PC-9 (cell line): ENCODE measurements around the gene DLG2. TPM values are rescaled to one million over a fixed set of nuclear protein-coding genes. Genes with fewer than 3 reads are reported as not detected.

Experiments used
- BruUV-seq: library from RNA; stranded (reverse); fragments of 400-500 nt; replicated peaks from 2 replicates; lab custom pipeline; 2021; lab: Mats Ljungman, UMichigan
- CTCF ChIA-PET: fragments of 300-600 bp; sonication (Branson Sonifier 250); formaldehyde crosslinking; loops from one replicate; lab custom pipeline; 2022; ENCODE audit warnings: antibody characterized with exemption; lab: Charles Lee
- POLR2A ChIA-PET: fragments of 300-600 bp; sonication (Branson Sonifier 250); formaldehyde crosslinking; loops from one replicate; lab custom pipeline; 2022; ENCODE audit warnings: antibody characterized with exemption; ENCODE audit not compliant: unreplicated experiment; lab: Charles Lee
- DNase-seq, 2 experiments: peaks; one replicate each; pipeline versions ENCODE4 v3.0.0 to v3.0.0-alpha.2; 2015 to 2022; ENCODE audit warnings: mixed read lengths in 1 of 2
- H2AFZ ChIP-seq: fragments of 200-600 bp; sonication (generic); 2 replicates; pipeline ENCODE4 v1.8.1; 2017; ENCODE audit warnings: antibody characterized with exemption
- H3F3A ChIP-seq: fragments of 200-600 bp; sonication (generic); 2 replicates; pipeline ENCODE4 v1.8.1; 2017; ENCODE audit warnings: antibody characterized with exemption, mild to moderate bottlenecking, low read depth; ENCODE audit not compliant: insufficient read depth
- H3K27ac ChIP-seq: fragments of 200-600 bp; sonication (generic); 2 replicates; pipeline ENCODE4 v1.6.1; 2016; ENCODE audit warnings: mixed run types
- H3K27me3 ChIP-seq: fragments of 200-600 bp; sonication (generic); 2 replicates; pipeline ENCODE4 v1.6.1; 2016; ENCODE audit warnings: low read depth, mixed run types; ENCODE audit not compliant: insufficient read depth
- H3K36me3 ChIP-seq: fragments of 200-600 bp; sonication (generic); 2 replicates; pipeline ENCODE4 v1.6.1; 2016; ENCODE audit warnings: low read depth, mixed run types
- H3K4me1 ChIP-seq: fragments of 200-600 bp; sonication (generic); replicated peaks from 2 replicates; pipeline ENCODE4 v1.6.1; 2016; ENCODE audit warnings: mixed run types; ENCODE audit not compliant: insufficient read depth
- H3K4me2 ChIP-seq: fragments of 200-600 bp; sonication (generic); 2 replicates; pipeline ENCODE4 v1.6.1; 2017; ENCODE audit warnings: mixed run types
- H3K4me3 ChIP-seq: fragments of 200-600 bp; sonication (generic); 2 replicates; pipeline ENCODE4 v1.6.1; 2016; ENCODE audit warnings: mixed run types
- H3K79me2 ChIP-seq: fragments of 200-600 bp; sonication (generic); 2 replicates; pipeline ENCODE4 v1.6.1; 2017; ENCODE audit warnings: low read depth, mixed run types
- H3K9me2 ChIP-seq: fragments of 200-600 bp; sonication (generic); 2 replicates; pipeline ENCODE4 v1.8.1; 2017; ENCODE audit warnings: mild to moderate bottlenecking; ENCODE audit not compliant: insufficient read depth
- H3K9me3 ChIP-seq: fragments of 200-600 bp; sonication (generic); 2 replicates; pipeline ENCODE4 v1.8.1; 2016; ENCODE audit warnings: low read depth; ENCODE audit not compliant: insufficient read depth
- H4K20me1 ChIP-seq: fragments of 200-600 bp; sonication (generic); 2 replicates; pipeline ENCODE4 v1.8.1; 2017; ENCODE audit not compliant: insufficient read depth
- CTCF ChIP-seq: fragments of 200-600 bp; sonication (generic); conservative IDR thresholded peaks from 2 replicates; pipeline ENCODE4 v1.6.1; 2017; ENCODE audit warnings: mixed run types, antibody characterized with exemption, mild to moderate bottlenecking, moderate library complexity
- EZH2 ChIP-seq: fragments of 200-600 bp; sonication (generic); IDR thresholded peaks from 2 replicates; pipeline ENCODE4 v1.8.0; 2017; ENCODE audit warnings: antibody characterized with exemption, low read depth
- intact Hi-C: fragments of 100-400 bp; cut with micrococcal nuclease; formaldehyde crosslinking; loops from one replicate; pipeline ENCODE4 v1.10.0; 2022; ENCODE audit not compliant: unreplicated experiment
- total RNA-seq: library from RNA; stranded (reverse); gene quantifications from 2 replicates; pipeline ENCODE4 v1.2.3, GENCODE V29; 2021

Gene DLG2
- total RNA-seq, 1 experiment from 2014 or later, result 6.4 TPM

GRCh38 chr11:84799112-84799511 is 828.0 kb downstream of the DLG2 start:
- ChIA-PET POLR2A (no interaction called here), CTCF (no interaction called here)
- H3K4me2 ChIP-seq, result no peak overlapping the region
- H3K27ac ChIP-seq, result no peak overlapping the region
- 0 out of 2 replicates have a peak, but pooled peaks cover 6% of the 10 kb centered on the region for H3K27me3 ChIP-seq
- H2AFZ ChIP-seq, result no peak overlapping the region
- TF ChIP-seq EZH2 (no peak), CTCF (no peak)
- no peaks in the 10 kb centered on the region for H3F3A ChIP-seq
- intact Hi-C loops, result no loop called here
- no peaks in the 10 kb centered on the region for H4K20me1 ChIP-seq
- BruUV-seq, result no TSS peak
- no peak overlapping the region for H3K4me3 ChIP-seq
- H3K4me1 ChIP-seq, result no peaks in the 10 kb centered on the region
- H3K79me2 ChIP-seq, result no peaks in the 10 kb centered on the region
- no peaks in the 10 kb centered on the region for H3K9me3 ChIP-seq
- no peaks in the 10 kb centered on the region for H3K36me3 ChIP-seq
- DNase-seq, result no peak
- no peaks in the 10 kb centered on the region for H3K9me2 ChIP-seq

- Histone ChIP-seq H3K9me3 (0 out of 2 replicates have a peak, but pooled peaks cover 4% of the 10 kb centered on the region), H3K27ac (no peak overlapping the region), H3K4me2 (no peak overlapping the region), H3K79me2 (no peaks in the 10 kb centered on the region), H3K27me3 (0 out of 2 replicates have a peak, but pooled peaks cover 6% of the 10 kb centered on the region), H4K20me1 (no peaks in the 10 kb centered on the region), H3K4me3 (no peak overlapping the region), H3K36me3 (no peaks in the 10 kb centered on the region), H3F3A (no peaks in the 10 kb centered on the region), H2AFZ (no peak overlapping the region), H3K4me1 (no peaks in the 10 kb centered on the region), H3K9me2 (no peaks in the 10 kb centered on the region)
- intact Hi-C loops, result no loop called here
- ChIA-PET CTCF (no interaction called here), POLR2A (no interaction called here)
- DNase-seq, result no peak
- BruUV-seq, result no TSS peak
- no peak for TF ChIP-seq EZH2
Observed at GRCh38 chr11:84795698-84796097, 831.4 kb downstream of the DLG2 start.

- DNase-seq, result no peak
- H3K27me3 ChIP-seq, result 0 out of 2 replicates have a peak, but pooled peaks cover 6% of the 10 kb centered on the region
- H3K9me3 ChIP-seq, result 0 out of 2 replicates have a peak, but pooled peaks cover 4% of the 10 kb centered on the region
- no peak overlapping the region for H3K4me3 ChIP-seq
- intact Hi-C loops, result no loop called here
- POLR2A ChIA-PET, result no interaction called here
- H4K20me1 ChIP-seq, result no peaks in the 10 kb centered on the region
- no TSS peak for BruUV-seq
- no peak overlapping the region for H2AFZ ChIP-seq
- no peak for TF ChIP-seq CTCF
- no peak for TF ChIP-seq EZH2
- no peaks in the 10 kb centered on the region for H3K36me3 ChIP-seq
- H3K27ac ChIP-seq, result no peak overlapping the region
- no peaks in the 10 kb centered on the region for H3K79me2 ChIP-seq
- CTCF ChIA-PET, result no interaction called here
- no peaks in the 10 kb centered on the region for H3F3A ChIP-seq
- no peaks in the 10 kb centered on the region for H3K4me1 ChIP-seq
- no peaks in the 10 kb centered on the region for H3K9me2 ChIP-seq
- no peak overlapping the region for H3K4me2 ChIP-seq
Observed at GRCh38 chr11:84794663-84795443, 832.3 kb downstream of the DLG2 start.
